HepG2 (cell line): ENCODE results near the gene PGPEP1. TPM values are rescaled to one million over a fixed set of nuclear protein-coding genes. Genes with fewer than 3 reads are reported as not detected.

Source experiments
- ATAC-seq: fragments of 200-7000 bp; cut with Tn5 transposase; 3 replicates; pipeline ENCODE4 v1.9.1; 2020; ENCODE audit warnings: mild to moderate bottlenecking, moderate library complexity
- BruUV-seq: library from RNA; stranded (reverse); fragments of 400-500 nt; replicated peaks from 2 replicates; lab custom pipeline; 2021; lab: Mats Ljungman, UMichigan
- CTCF ChIA-PET: fragments of 300-600 bp; formaldehyde crosslinking; extraction: SDS; loops from one replicate; lab custom pipeline; 2021; ENCODE audit warnings: low total read pairs, inconsistent platforms, low intra/inter-chr PET ratio; lab: Yijun Ruan, JAX
- POLR2A ChIA-PET: fragments of 350-600 bp; sonication (Branson Sonifier 250); formaldehyde crosslinking; loops from one replicate; lab custom pipeline; 2020; ENCODE audit warnings: antibody characterized with exemption, inconsistent platforms; lab: Yijun Ruan, JAX
- DNase-seq: peaks from one replicate; pipeline ENCODE4 v3.0.0-alpha.2; 2015; ENCODE audit warnings: low spot score
- FAIRE-seq: peaks from 3 replicates; lab custom pipeline; 2011; peaks lifted over from hg19 to GRCh38; lab: Jason Lieb, UNC
- H2AFZ ChIP-seq: one replicate; pipeline ENCODE4 v1.6.1; 2011; ENCODE audit warnings: low read length, inconsistent platforms
- H3K27ac ChIP-seq: fragments of 300-600 bp; 3 replicates; pipeline ENCODE4 v1.8.0; 2011; ENCODE audit warnings: mixed run types, mild to moderate bottlenecking, mixed read lengths, low read length, inconsistent platforms; ENCODE audit not compliant: insufficient read depth; ENCODE audit errors: extremely low read length
- H3K27me3 ChIP-seq, 2 experiments: fragments of 200-600 bp in 1 of 2; 2 replicates in 1 of 2; 3 replicates in 1 of 2; pipeline versions ENCODE4 v1.6.0 to v1.8.0; 2011; ENCODE audit warnings: low read length in 2 of 2, mild to moderate bottlenecking in 2 of 2, moderate library complexity in 2 of 2, inconsistent platforms in 1 of 2; ENCODE audit not compliant: insufficient read depth in 2 of 2, control insufficient read depth in 1 of 2
- H3K36me3 ChIP-seq, 2 experiments: fragments of 200-600 bp in 1 of 2; replicated peaks in 1 of 2; 2 replicates in 1 of 2; 3 replicates in 1 of 2; pipeline versions ENCODE4 v1.5.1 to v1.8.0; 2011; ENCODE audit warnings: low read length in 2 of 2, inconsistent platforms in 1 of 2; ENCODE audit not compliant: insufficient read depth in 2 of 2, control insufficient read depth in 1 of 2
- H3K4me1 ChIP-seq: 2 replicates; pipeline ENCODE4 v1.5.1; 2012; ENCODE audit warnings: low read length, inconsistent platforms; ENCODE audit not compliant: insufficient read depth
- H3K4me2 ChIP-seq: 2 replicates; pipeline ENCODE4 v1.6.0; 2011; ENCODE audit warnings: low read depth, low read length, inconsistent platforms
- H3K4me3 ChIP-seq, 3 experiments: fragments of 200-600 bp in 1 of 3; sonication (generic), shearing (Covaris generic) in 1 of 3; replicated peaks in 1 of 3; 2 replicates each; pipeline ENCODE4 v1.5.1; 2011 to 2016; ENCODE audit warnings: low read length in 3 of 3, inconsistent platforms in 2 of 3, low read depth in 2 of 3, mild to moderate bottlenecking in 2 of 3, control low read depth in 1 of 3, mixed read lengths in 1 of 3; ENCODE audit not compliant: insufficient read depth in 1 of 3
- H3K79me2 ChIP-seq: one replicate; pipeline ENCODE4 v1.6.1; 2011; ENCODE audit warnings: low read length, inconsistent platforms; ENCODE audit not compliant: insufficient read depth
- H3K9ac ChIP-seq: 2 replicates; pipeline ENCODE4 v1.6.0; 2011; ENCODE audit warnings: mild to moderate bottlenecking, low read depth, low read length, inconsistent platforms; ENCODE audit not compliant: insufficient read depth
- H3K9me3 ChIP-seq: 2 replicates; pipeline ENCODE4 v1.5.1; 2012; ENCODE audit warnings: mild to moderate bottlenecking, low read length
- H4K20me1 ChIP-seq: 2 replicates; pipeline ENCODE4 v1.6.0; 2011; ENCODE audit warnings: inconsistent platforms, mild to moderate bottlenecking, low read length, moderate library complexity; ENCODE audit not compliant: insufficient read depth
- AGO2 ChIP-seq: fragments of 200-400 bp; formaldehyde crosslinking; optimal IDR thresholded peaks from 2 replicates; pipeline ENCODE3; 2017; ENCODE audit warnings: mild to moderate bottlenecking, low read depth, low read length, moderate library complexity
- AKAP8 ChIP-seq: sonication (generic); formaldehyde crosslinking; IDR thresholded peaks from 2 replicates; pipeline ENCODE4 v1.5.1; 2020; ENCODE audit warnings: mild to moderate bottlenecking, missing genetic modification reagents
- HHEX ChIP-seq: IDR thresholded peaks from 2 replicates; pipeline ENCODE4 v1.6.1; 2016; ENCODE audit warnings: control low read depth
- KDM2A ChIP-seq: sonication (generic); formaldehyde crosslinking; IDR thresholded peaks from 2 replicates; pipeline ENCODE4 v1.4.0; 2020; ENCODE audit warnings: low read depth, missing genetic modification reagents, borderline replicate concordance
- MIER3 ChIP-seq: IDR thresholded peaks from 2 replicates; pipeline ENCODE4 v1.6.1; 2016; ENCODE audit warnings: missing compliant biosample characterization, borderline replicate concordance
- RFX3 ChIP-seq: IDR thresholded peaks from 2 replicates; pipeline ENCODE4 v1.6.1; 2016; ENCODE audit warnings: missing biosample characterization, missing genetic modification reagents
- SIN3A ChIP-seq: IDR thresholded peaks from 2 replicates; pipeline ENCODE4 v1.6.1; 2011; ENCODE audit warnings: low read depth, mild to moderate bottlenecking, control low read depth, low read length, borderline replicate concordance
- TSC22D2 ChIP-seq: sonication (generic); formaldehyde crosslinking; IDR thresholded peaks from 2 replicates; pipeline ENCODE4 v1.5.1; 2020; ENCODE audit warnings: missing genetic modification reagents, mild to moderate bottlenecking, borderline replicate concordance
- U2AF1 ChIP-seq: fragments of 200-400 bp; formaldehyde crosslinking; optimal IDR thresholded peaks from 2 replicates; pipeline ENCODE3; 2017; ENCODE audit warnings: mild to moderate bottlenecking, low read depth, low read length
- XRCC5 ChIP-seq: fragments of 200-400 bp; formaldehyde crosslinking; optimal IDR thresholded peaks from 2 replicates; pipeline ENCODE3; 2017; ENCODE audit warnings: mild to moderate bottlenecking, low read length
- ZBTB2 ChIP-seq: sonication (generic); formaldehyde crosslinking; IDR thresholded peaks from 2 replicates; pipeline ENCODE4 v1.8.0; 2022; ENCODE audit warnings: low read depth, missing genetic modification reagents
- ZBTB7B ChIP-seq: sonication (generic); formaldehyde crosslinking; IDR thresholded peaks from 2 replicates; pipeline ENCODE4 v1.4.0; 2020; ENCODE audit warnings: missing genetic modification reagents
- ZIK1 ChIP-seq: sonication (generic); formaldehyde crosslinking; IDR thresholded peaks from 2 replicates; pipeline ENCODE4 v1.5.0; 2020; ENCODE audit warnings: mild to moderate bottlenecking, low read depth, missing genetic modification reagents, borderline replicate concordance
- ZNF333 ChIP-seq: sonication (generic); formaldehyde crosslinking; IDR thresholded peaks from 2 replicates; pipeline ENCODE4 v1.4.0; 2020; ENCODE audit warnings: mild to moderate bottlenecking, missing genetic modification reagents, borderline replicate concordance
- ZNF546 ChIP-seq: sonication (generic); formaldehyde crosslinking; conservative IDR thresholded peaks from 2 replicates; pipeline ENCODE4 v1.8.1; 2023; ENCODE audit warnings: mild to moderate bottlenecking, missing genetic modification reagents
- ZNF563 ChIP-seq: sonication (generic); formaldehyde crosslinking; IDR thresholded peaks from 2 replicates; pipeline ENCODE4 v1.8.0; 2022; ENCODE audit warnings: mild to moderate bottlenecking, moderate library complexity, missing genetic modification reagents
- ZNF614 ChIP-seq: IDR thresholded peaks from 2 replicates; pipeline ENCODE4 v1.6.1; 2018; ENCODE audit warnings: missing biosample characterization, missing genetic modification reagents, inconsistent platforms, borderline replicate concordance
- ZNF724P ChIP-seq: sonication (generic); formaldehyde crosslinking; IDR thresholded peaks from 2 replicates; pipeline ENCODE4 v1.8.0; 2022; ENCODE audit warnings: missing genetic modification reagents, borderline replicate concordance
- WGBS: methylation state at CpG from one replicate; pipeline ENCODE4 v1.1.6; 2017; ENCODE audit warnings: low lambda C conversion rate; 5-methylcytosine and 5-hydroxymethylcytosine counted together
- in situ Hi-C: cut with HindIII; loops from 2 replicates; pipeline ENCODE4 v1.10.0; 2017; ENCODE audit warnings: low pct_unique_long_range_greater_than_20kb; ENCODE audit not compliant: extremely low pct_ligation_motif_present
- intact Hi-C: fragments of 100-400 bp; cut with micrococcal nuclease; formaldehyde crosslinking; loops from one replicate; pipeline ENCODE4 v1.10.0; 2022; ENCODE audit not compliant: unreplicated experiment
- polyA plus RNA-seq, 8 experiments: library from polyadenylated mRNA; depleted of rRNA in 3 of 8; stranded (reverse) in 7 of 8; unstranded in 1 of 8; fragments of >200 nt; fragmentation: Illumina TruSeq in 4 of 8; extraction: Trizol in 4 of 8; gene quantifications; 2 replicates each; pipeline versions ENCODE4 v1.2.1 to v1.2.3, GENCODE V29; 2011 to 2016; ENCODE audit warnings: low read depth in 4 of 8, missing spikeins in 1 of 8, mixed read lengths in 1 of 8; ENCODE audit not compliant: insufficient read depth in 1 of 8
- total RNA-seq, 5 experiments: library from RNA; depleted of rRNA; stranded (reverse); fragments of >200 nt; fragmentation: Illumina TruSeq; extraction: Trizol; gene quantifications; 2 replicates each; pipeline ENCODE4 v1.2.3, GENCODE V29; 2016; ENCODE audit warnings: low read depth in 1 of 5
- TF ChIP-seq, protein P1 (sequence below): sonication (generic); formaldehyde crosslinking; IDR thresholded peaks from 2 replicates; pipeline ENCODE4 v1.4.0; 2020; ENCODE audit warnings: missing genetic modification reagents
- TF ChIP-seq, protein P2 (sequence below): sonication (generic); formaldehyde crosslinking; IDR thresholded peaks from 2 replicates; pipeline ENCODE4 v1.8.0; 2022; ENCODE audit warnings: missing genetic modification reagents, mild to moderate bottlenecking, inconsistent platforms, borderline replicate concordance

PGPEP1 gene
- total and polyA plus RNA-seq, 2 of the 13 experiments (the other 11 are each of a cell fraction or from before 2014, with no cell fraction given) = 53.1 to 56.6 TPM

- H3K4me3 ChIP-seq = peak overlapping the region; percentile 42 to 78 (median 54)
- H3K27ac ChIP-seq = peak overlapping the region; percentile 47
- peak overlapping the region; percentile 85 for H3K4me2 ChIP-seq
- FAIRE-seq = no peak
- POLR2A ChIA-PET = interaction anchor here (0.6 to 3.7 kb wide), 10 partner anchors 15 to 135 kb away, joined by 3 to 25 read pairs (median 4); partner anchors contain the start of genes GDF15, JUND and LSM4
- H3K4me1 ChIP-seq = peaks cover 66% of the 10 kb centered on the region
- in situ Hi-C loops (loop anchor here (10.0 kb wide), 2 partner anchors 142 to 212 kb away; partner anchors contain the start of genes IQCN and RAB3A), intact Hi-C loops (no loop called here)
- no peaks in the 10 kb centered on the region for H3K27me3 ChIP-seq
- no peaks in the 10 kb centered on the region for H3K9me3 ChIP-seq
- WGBS = 2% methylated on average over 44 of the region's 44 CpGs
- no peaks in the 10 kb centered on the region for H3K36me3 ChIP-seq
- peaks cover 16% of the 10 kb centered on the region for H3K79me2 ChIP-seq
- peaks cover 6% of the 10 kb centered on the region; the same call in 1 of the 2 replicates for H4K20me1 ChIP-seq
- H3K9ac ChIP-seq = peak overlapping the region; percentile 64
- CTCF ChIA-PET = no interaction called here
- BruUV-seq = no TSS peak
- DNase-seq = peak; percentile 70
- ATAC-seq = peak; percentile 53
- H2AFZ ChIP-seq = no peak overlapping the region
- TF ChIP-seq ZNF333 (CRISPR knock-in tag) (no peak), TSC22D2 (CRISPR knock-in tag) (no peak), U2AF1 (no peak), MIER3 (CRISPR knock-in tag) (no peak), ZNF563 (no peak), ZNF724P (CRISPR knock-in tag) (no peak), ZNF614 (no peak), AGO2 (no peak), ZNF546 (no peak; the same call in 1 of the 2 replicates), AKAP8 (CRISPR knock-in tag) (0 out of 2 replicates have a peak, but pooled peaks have one; percentile 38), HHEX (CRISPR knock-in tag) (no peak), SIN3A (peak; percentile 35; the same call in 1 of the 2 replicates), ZIK1 (0 out of 2 replicates have a peak, but pooled peaks have one; percentile 11), KDM2A (CRISPR knock-in tag) (0 out of 2 replicates have a peak, but pooled peaks have one; percentile 25), RFX3 (CRISPR knock-in tag) (peak; percentile 89), ZBTB2 (0 out of 2 replicates have a peak, but pooled peaks have one; percentile 60), XRCC5 (no peak), ZBTB7B (CRISPR knock-in tag) (no peak)
- TF ChIP-seq, protein P1, sequence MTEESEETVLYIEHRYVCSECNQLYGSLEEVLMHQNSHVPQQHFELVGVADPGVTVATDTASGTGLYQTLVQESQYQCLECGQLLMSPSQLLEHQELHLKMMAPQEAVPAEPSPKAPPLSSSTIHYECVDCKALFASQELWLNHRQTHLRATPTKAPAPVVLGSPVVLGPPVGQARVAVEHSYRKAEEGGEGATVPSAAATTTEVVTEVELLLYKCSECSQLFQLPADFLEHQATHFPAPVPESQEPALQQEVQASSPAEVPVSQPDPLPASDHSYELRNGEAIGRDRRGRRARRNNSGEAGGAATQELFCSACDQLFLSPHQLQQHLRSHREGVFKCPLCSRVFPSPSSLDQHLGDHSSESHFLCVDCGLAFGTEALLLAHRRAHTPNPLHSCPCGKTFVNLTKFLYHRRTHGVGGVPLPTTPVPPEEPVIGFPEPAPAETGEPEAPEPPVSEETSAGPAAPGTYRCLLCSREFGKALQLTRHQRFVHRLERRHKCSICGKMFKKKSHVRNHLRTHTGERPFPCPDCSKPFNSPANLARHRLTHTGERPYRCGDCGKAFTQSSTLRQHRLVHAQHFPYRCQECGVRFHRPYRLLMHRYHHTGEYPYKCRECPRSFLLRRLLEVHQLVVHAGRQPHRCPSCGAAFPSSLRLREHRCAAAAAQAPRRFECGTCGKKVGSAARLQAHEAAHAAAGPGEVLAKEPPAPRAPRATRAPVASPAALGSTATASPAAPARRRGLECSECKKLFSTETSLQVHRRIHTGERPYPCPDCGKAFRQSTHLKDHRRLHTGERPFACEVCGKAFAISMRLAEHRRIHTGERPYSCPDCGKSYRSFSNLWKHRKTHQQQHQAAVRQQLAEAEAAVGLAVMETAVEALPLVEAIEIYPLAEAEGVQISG (CRISPR knock-in tag) = peak; percentile 20; the same call in 1 of the 2 replicates
- TF ChIP-seq, protein P2, sequence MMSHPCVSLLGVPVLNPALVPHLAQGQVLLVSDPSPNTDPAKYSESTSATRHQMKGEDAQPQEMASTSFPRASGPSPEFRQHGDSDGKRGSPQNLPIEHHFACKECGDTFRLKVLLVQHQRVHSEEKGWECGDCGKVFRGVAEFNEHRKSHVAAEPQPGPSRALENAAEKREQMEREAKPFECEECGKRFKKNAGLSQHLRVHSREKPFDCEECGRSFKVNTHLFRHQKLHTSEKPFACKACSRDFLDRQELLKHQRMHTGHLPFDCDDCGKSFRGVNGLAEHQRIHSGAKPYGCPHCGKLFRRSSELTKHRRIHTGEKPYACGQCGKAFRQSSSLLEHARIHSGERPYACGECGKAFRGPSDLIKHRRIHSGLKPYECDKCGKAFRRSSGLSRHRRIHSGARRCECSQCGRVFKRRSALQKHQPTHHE (CRISPR knock-in tag) = no peak
These were observed 76.4 kb downstream of the PGPEP1 start for GRCh38 chr19:18416778-18417249.
